GM12892 (cell line): Measurements from ENCODE around the gene MRPL11.

ENCODE experiments used
- POLR2A ChIP-seq: IDR thresholded peaks from 2 replicates; pipeline ENCODE4 v1.6.1; 2011; ENCODE audit warnings: low read depth, low read length, control low read depth
- POLR2AphosphoS5 ChIP-seq: IDR thresholded peaks from 2 replicates; pipeline ENCODE4 v1.6.1; 2011; ENCODE audit warnings: low read depth, low read length, control low read depth

GRCh38 chr11:66473167-66473566, 34.5 kb upstream of the MRPL11 start:
- TF ChIP-seq POLR2AphosphoS5 (no peak), POLR2A (no peak)
